T-helper 1 cell (primary cell): ENCODE measurements around the gene ZC3H8.
A peak's percentile ranks its signal among the peaks of the same experiment; 100 is the strongest.
"Not testable (repeated sequence)": the region's sequence is repeated elsewhere in the genome, so short reads cannot be mapped to it uniquely, and the experiment has no call there.

Experiments
- DNase-seq, 5 donors: peaks; one replicate each; pipeline ENCODE4 v3.0.0-alpha.2; 2012 to 2020

The ZC3H8 gene

GRCh38 chr2:112259509-112260294, 4.9 kb upstream of the ZC3H8 start:
- DNase-seq: peak; percentile 56 to 82 (median 73)

GRCh38 chr2:112257575-112257974, 2.7 kb upstream of the ZC3H8 start:
- DNase-seq: no peak

GRCh38 chr2:112256654-112257053, 1.8 kb upstream of the ZC3H8 start:
- DNase-seq: no peak

- DNase-seq: no peak
These were observed 1.0 kb upstream of the ZC3H8 start for GRCh38 chr2:112255875-112256274.

GRCh38 chr2:112253261-112253815, 1.5 kb downstream of the ZC3H8 start:
- no peak for DNase-seq

- DNase-seq: peak in 1 of 5 donors; percentile 8
These were observed 3.6 kb downstream of the ZC3H8 start for GRCh38 chr2:112251271-112251670.

GRCh38 chr2:112244854-112245253, 10.0 kb downstream of the ZC3H8 start:
- DNase-seq: no peak

GRCh38 chr2:112243233-112243632, 11.6 kb downstream of the ZC3H8 start:
- no peak for DNase-seq

GRCh38 chr2:112242384-112242783, 12.5 kb downstream of the ZC3H8 start:
- no peak for DNase-seq

GRCh38 chr2:112239862-112240261, 15.0 kb downstream of the ZC3H8 start:
- no peak for DNase-seq

GRCh38 chr2:112230371-112230770, 24.5 kb downstream of the ZC3H8 start:
- DNase-seq: no peak

GRCh38 chr2:112229348-112229747, 25.5 kb downstream of the ZC3H8 start:
- DNase-seq: no peak

GRCh38 chr2:112220831-112221230, 34.0 kb downstream of the ZC3H8 start:
- DNase-seq: no peak

- DNase-seq: no peak
These were observed 34.7 kb downstream of the ZC3H8 start for GRCh38 chr2:112220186-112220585.

- no peak for DNase-seq
These were observed 37.0 kb downstream of the ZC3H8 start for GRCh38 chr2:112217854-112218253.

- no peak for DNase-seq
These were observed 38.7 kb downstream of the ZC3H8 start for GRCh38 chr2:112216167-112216566.

- DNase-seq: not testable (repeated sequence)
These were observed 46.9 kb downstream of the ZC3H8 start for GRCh38 chr2:112207905-112208304.

- DNase-seq: no peak
These were observed 50.4 kb downstream of the ZC3H8 start for GRCh38 chr2:112204411-112204810.

GRCh38 chr2:112201696-112202430, 53.0 kb downstream of the ZC3H8 start:
- no peak for DNase-seq

- no peak for DNase-seq
These were observed 55.7 kb downstream of the ZC3H8 start for GRCh38 chr2:112199188-112199587.

- DNase-seq: no peak
These were observed 56.1 kb downstream of the ZC3H8 start for GRCh38 chr2:112198780-112199179.

- DNase-seq: no peak
These were observed 57.0 kb downstream of the ZC3H8 start for GRCh38 chr2:112197868-112198267.

GRCh38 chr2:112195950-112196349, 58.9 kb downstream of the ZC3H8 start:
- no peak for DNase-seq
